GM10248 (cell line): ENCODE results near the gene FAM177A1.
"Not testable (repeated sequence)": the region's sequence is repeated elsewhere in the genome, so short reads cannot be mapped to it uniquely, and the experiment has no call there.

Experiments used
- CTCF ChIA-PET: fragments of 300-600 bp; sonication (Branson Sonifier 250); formaldehyde crosslinking; extraction: SDS; loops from one replicate; lab custom pipeline; 2021; ENCODE audit warnings: antibody characterized with exemption; lab: Yijun Ruan, JAX
- POLR2A ChIA-PET: fragments of 350-650 bp; sonication (Branson Sonifier 250); formaldehyde crosslinking; extraction: SDS; loops from one replicate; lab custom pipeline; 2020; ENCODE audit warnings: antibody characterized with exemption; lab: Yijun Ruan, JAX
- DNase-seq: peaks from one replicate; pipeline ENCODE4 v3.0.0; 2012; ENCODE audit errors: extremely low spot score
- CTCF ChIP-seq: IDR thresholded peaks from 2 replicates; pipeline ENCODE4 v1.5.1; 2012; ENCODE audit warnings: mild to moderate bottlenecking, low read depth; ENCODE audit errors: extremely low read depth, missing control alignments, control extremely low read depth

FAM177A1 gene

DNA sequence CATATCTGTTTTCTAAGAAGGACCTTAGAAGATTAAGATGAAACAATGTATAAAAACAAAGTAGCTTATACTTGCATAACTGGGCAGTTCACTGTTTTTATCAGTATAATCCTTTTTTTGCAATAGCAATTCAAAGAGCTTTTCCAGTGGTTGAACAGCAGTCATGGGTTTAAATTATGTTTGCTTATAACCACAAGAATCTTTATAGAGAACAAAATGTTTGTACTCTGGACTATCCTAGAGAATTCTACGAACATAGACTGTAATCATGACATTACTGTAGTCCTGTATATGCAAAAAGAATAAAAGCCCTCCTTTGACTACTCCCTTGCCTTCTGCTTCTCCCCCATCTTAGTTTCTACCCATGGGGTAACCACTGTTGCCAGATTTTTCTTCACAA lies 5.7 kb downstream of the FAM177A1 start:
- POLR2A ChIA-PET, result no interaction called here
- DNase-seq, result no peak
- CTCF ChIA-PET, result interaction anchor here (1.4 kb wide), 1 partner anchor 22 kb away, joined by 3 read pairs; no protein-coding TSS in a partner anchor
- TF ChIP-seq CTCF, result no peak

- CTCF ChIA-PET, result interaction anchor here (1.4 kb wide), 1 partner anchor 21 kb away, joined by 3 read pairs; no protein-coding TSS in a partner anchor
- DNase-seq, result no peak
- POLR2A ChIA-PET, result no interaction called here
- TF ChIP-seq CTCF, result no peak
Measured at GRCh38 chr14:35052637-35053036, 6.6 kb downstream of the FAM177A1 start.

- ChIA-PET POLR2A (interaction anchor here (0.7 kb wide), 1 partner anchor 403 kb away, joined by 4 read pairs; no protein-coding TSS in a partner anchor), CTCF (interaction anchor here (1.0 to 1.3 kb wide), 2 partner anchors 11 to 131 kb away, joined by 3 to 4 read pairs; no protein-coding TSS in a partner anchor)
- not testable (repeated sequence) for DNase-seq
Measured at GRCh38 chr14:35061113-35061791, 15.2 kb downstream of the FAM177A1 start.

- POLR2A ChIA-PET, DNase-seq: not testable (repeated sequence)
- CTCF ChIA-PET, result interaction anchor here (1.1 to 1.6 kb wide), 2 partner anchors 9 to 40 kb away, joined by 3 to 4 read pairs; no protein-coding TSS in a partner anchor
Measured at GRCh38 chr14:35065731-35066130, 19.7 kb downstream of the FAM177A1 start.

GRCh38 chr14:35068238-35069012 lies 22.4 kb downstream of the FAM177A1 start:
- no peak for TF ChIP-seq CTCF
- CTCF ChIA-PET, result interaction anchor here (1.0 to 1.1 kb wide), 2 partner anchors 10 to 12 kb away, joined by 3 read pairs; no protein-coding TSS in a partner anchor
- no peak for DNase-seq
- POLR2A ChIA-PET, result no interaction called here

- no peak for TF ChIP-seq CTCF
- no peak for DNase-seq
- POLR2A ChIA-PET, result no interaction called here
- CTCF ChIA-PET, result no interaction called here
Measured at GRCh38 chr14:35072226-35072625, 26.2 kb downstream of the FAM177A1 start.

DNA sequence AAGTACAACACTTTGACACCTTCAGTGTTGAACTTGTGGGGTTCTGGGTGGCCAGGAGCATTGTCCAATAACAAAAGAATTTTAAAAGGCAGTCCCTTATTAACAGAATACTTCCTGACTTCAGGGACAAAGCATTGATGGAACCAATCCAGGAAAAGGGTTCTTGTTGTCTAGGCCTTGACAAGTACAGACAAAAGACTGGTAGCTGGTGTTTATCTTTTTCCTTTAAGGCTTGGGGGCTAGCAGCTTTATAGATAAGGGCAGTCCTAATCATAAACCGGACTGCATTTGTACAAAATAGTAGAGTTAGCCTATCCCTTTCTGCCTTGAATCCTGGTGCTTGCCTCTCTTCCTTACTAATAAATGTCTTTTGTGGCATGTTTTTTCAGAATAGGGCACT lies 27.4 kb downstream of the FAM177A1 start:
- CTCF ChIA-PET, result interaction anchor here (1.3 kb wide), 1 partner anchor 21 kb away, joined by 3 read pairs; no protein-coding TSS in a partner anchor

More for the DNA sequence above, 27.4 kb downstream of the FAM177A1 start:
- TF ChIP-seq CTCF, result no peak
- no peak for DNase-seq
- POLR2A ChIA-PET, result no interaction called here
